ENCODE data around the gene MAP2K5.

MAP2K5 gene

GRCh38 chr15:67744331-67745072 is 202.0 kb downstream of the MAP2K5 start:
- no peak overlapping the region for H3K27ac ChIP-seq
- DNase-seq (ENCODE audit: low spot score): no peak
- TF ChIP-seq, protein P1, sequence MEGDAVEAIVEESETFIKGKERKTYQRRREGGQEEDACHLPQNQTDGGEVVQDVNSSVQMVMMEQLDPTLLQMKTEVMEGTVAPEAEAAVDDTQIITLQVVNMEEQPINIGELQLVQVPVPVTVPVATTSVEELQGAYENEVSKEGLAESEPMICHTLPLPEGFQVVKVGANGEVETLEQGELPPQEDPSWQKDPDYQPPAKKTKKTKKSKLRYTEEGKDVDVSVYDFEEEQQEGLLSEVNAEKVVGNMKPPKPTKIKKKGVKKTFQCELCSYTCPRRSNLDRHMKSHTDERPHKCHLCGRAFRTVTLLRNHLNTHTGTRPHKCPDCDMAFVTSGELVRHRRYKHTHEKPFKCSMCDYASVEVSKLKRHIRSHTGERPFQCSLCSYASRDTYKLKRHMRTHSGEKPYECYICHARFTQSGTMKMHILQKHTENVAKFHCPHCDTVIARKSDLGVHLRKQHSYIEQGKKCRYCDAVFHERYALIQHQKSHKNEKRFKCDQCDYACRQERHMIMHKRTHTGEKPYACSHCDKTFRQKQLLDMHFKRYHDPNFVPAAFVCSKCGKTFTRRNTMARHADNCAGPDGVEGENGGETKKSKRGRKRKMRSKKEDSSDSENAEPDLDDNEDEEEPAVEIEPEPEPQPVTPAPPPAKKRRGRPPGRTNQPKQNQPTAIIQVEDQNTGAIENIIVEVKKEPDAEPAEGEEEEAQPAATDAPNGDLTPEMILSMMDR (conservative IDR thresholded peaks at IDR 0.05; ENCODE audit: low read depth): no peak
- ChIA-PET CTCF (interaction anchor here (0.6 kb wide), 3 partner anchors 16 to 52 kb away, joined by 3 to 4 read pairs (median 3); no protein-coding TSS in a partner anchor), POLR2A (ENCODE audit: low non-redundant PET) (interaction anchor here (0.9 kb wide), 1 partner anchor 222 kb away, joined by 3 read pairs; no protein-coding TSS in a partner anchor)

DNA sequence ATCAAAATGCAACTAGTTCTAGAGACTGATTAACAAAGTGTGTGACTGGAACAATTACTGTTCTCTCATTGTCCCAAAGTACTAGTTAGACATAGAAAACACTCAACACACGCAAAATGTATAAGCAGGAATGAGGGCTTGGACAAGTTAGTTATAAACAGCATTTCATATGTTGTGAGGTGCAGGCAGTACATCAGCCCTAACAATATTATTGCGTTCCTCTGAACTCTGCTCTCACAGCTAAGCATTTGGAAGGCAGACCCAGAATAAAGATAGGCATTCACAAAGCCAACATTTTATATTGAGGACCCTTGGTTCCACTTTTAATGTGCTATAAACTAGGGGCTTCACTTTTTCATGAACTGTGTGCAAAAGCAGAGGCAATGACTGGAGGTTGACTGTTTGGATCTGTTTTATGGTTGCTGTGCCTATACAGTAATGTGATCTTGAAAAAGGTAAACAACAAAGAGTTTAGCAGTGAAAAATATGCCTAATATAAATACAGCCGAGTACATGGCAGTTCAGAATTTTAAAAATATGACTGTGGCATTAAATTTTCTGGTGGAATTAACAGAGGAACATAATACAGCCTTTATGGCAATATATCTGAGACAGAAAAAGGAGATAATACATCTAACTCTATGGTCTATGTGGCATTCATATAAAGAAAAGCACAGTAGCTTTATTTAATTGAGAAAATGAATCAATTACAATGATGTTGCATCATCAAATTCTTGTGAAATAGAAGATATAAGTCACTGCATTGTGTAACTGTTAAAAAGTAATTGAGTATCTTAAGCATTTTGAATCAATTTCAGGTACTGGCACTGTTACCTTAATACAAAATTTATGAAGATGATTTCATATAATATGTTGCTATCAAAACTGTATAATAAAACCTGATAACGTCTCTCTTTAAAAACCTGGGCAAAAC is 202.8 kb downstream of the MAP2K5 start:
- ChIA-PET POLR2A (ENCODE audit: low non-redundant PET) (no interaction called here), CTCF (interaction anchor here (0.6 kb wide), 2 partner anchors 51 to 453 kb away, joined by 3 read pairs; no protein-coding TSS in a partner anchor)
- no peak overlapping the region for H3K27ac ChIP-seq
- TF ChIP-seq, protein P1 (conservative IDR thresholded peaks at IDR 0.05; ENCODE audit: low read depth): no peak
- DNase-seq (ENCODE audit: low spot score): peak; percentile 15

- ChIA-PET CTCF (interaction anchor here (0.6 kb wide), 2 partner anchors 61 to 453 kb away, joined by 3 read pairs; no protein-coding TSS in a partner anchor), POLR2A (ENCODE audit: low non-redundant PET) (no interaction called here)
- TF ChIP-seq, protein P1 (conservative IDR thresholded peaks at IDR 0.05; ENCODE audit: low read depth): no peak
- H3K27ac ChIP-seq: no peak overlapping the region
- DNase-seq (ENCODE audit: low spot score): peak; percentile 9
Observed at GRCh38 chr15:67746022-67746421, 203.5 kb downstream of the MAP2K5 start.

DNA sequence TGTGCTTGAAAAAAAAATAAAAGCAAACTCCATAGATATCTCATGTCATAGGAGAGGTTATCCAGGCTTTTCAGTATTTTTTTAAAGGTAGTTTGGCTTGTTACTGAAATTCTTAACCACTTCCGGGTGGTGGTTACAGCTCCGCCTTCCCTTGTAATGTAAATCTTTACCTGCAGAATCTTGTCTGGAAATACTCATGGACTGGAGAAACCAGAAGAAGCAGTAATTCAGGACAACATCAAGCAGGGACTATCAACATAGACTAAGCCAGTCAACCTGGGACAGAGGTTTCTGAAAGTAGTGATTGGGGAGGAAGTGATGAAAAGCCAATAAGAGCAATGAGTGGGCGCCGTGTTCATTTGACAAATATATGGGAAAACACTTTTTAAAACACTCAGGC is 203.9 kb downstream of the MAP2K5 start:
- POLR2A ChIA-PET (ENCODE audit: low non-redundant PET): no interaction called here
- CTCF ChIA-PET: interaction anchor here (0.6 kb wide), 1 partner anchor 61 kb away, joined by 3 read pairs; no protein-coding TSS in a partner anchor
- no peak overlapping the region for H3K27ac ChIP-seq
- DNase-seq (ENCODE audit: low spot score): peak; percentile 62
- TF ChIP-seq, protein P1 (conservative IDR thresholded peaks at IDR 0.05; ENCODE audit: low read depth): no peak

- TF ChIP-seq, protein P1 (conservative IDR thresholded peaks at IDR 0.05; ENCODE audit: low read depth): no peak
- no peak overlapping the region for H3K27ac ChIP-seq
- ChIA-PET CTCF (no interaction called here), POLR2A (ENCODE audit: low non-redundant PET) (no interaction called here)
- no peak for DNase-seq (ENCODE audit: low spot score)
Observed at GRCh38 chr15:67747921-67748320, 205.4 kb downstream of the MAP2K5 start.

DNA sequence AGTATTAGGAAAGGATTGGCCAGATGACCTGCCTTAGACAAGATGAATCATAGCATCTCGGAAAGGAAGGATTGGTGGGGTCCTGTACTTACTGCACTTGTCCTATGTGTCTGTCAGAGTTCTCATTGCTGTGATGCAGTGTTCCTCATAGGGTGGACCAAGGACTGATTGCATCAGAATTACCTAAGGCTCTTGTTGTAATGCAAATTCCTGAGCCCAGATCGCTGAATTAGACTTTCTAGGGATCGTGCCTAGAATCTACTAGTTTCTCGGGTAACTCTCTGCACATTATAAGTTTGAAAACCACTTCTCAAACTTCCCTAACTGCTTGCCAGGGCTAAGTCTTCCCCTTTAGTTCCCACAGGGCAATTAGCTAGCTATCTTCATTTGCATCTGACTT is 207.9 kb downstream of the MAP2K5 start:
- ChIA-PET POLR2A (ENCODE audit: low non-redundant PET) (no interaction called here), CTCF (no interaction called here)
- no peak overlapping the region for H3K27ac ChIP-seq
- no peak for DNase-seq (ENCODE audit: low spot score)
- TF ChIP-seq, protein P1 (conservative IDR thresholded peaks at IDR 0.05; ENCODE audit: low read depth): no peak

All from RWPE1 (cell line).